ENCODE data around the gene PDE11A. TPM values are rescaled to one million over a fixed set of nuclear protein-coding genes. Genes with fewer than 3 reads are reported as not detected.

PDE11A gene
- total RNA-seq, 2 donors from 2014 or later, result 1.5 to 1.9 TPM

DNA sequence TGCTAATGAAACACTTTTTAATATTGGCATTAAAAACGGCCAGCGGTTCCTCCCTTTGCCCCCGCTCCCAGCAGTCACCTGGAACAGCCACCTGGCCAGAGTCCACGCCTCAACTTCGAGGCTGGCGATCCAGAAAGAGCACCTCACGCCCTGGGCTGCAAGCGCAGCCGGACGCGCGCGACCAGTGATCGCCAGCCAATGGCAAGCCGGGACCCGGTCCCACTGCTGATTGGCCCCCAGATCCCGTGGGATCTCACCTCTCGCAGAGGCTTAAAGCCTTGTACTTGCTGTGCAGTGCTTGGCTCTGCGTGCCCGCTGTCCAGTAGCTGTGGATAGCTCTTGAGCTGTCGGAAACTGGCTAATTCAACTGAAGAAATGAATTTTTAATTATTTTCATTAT, 35.6 kb upstream of the PDE11A start:
- Mint-ChIP-seq H3K27ac (no peak overlapping the region), H3K4me1 (no peaks in the 10 kb centered on the region), H3K4me3 (no peak overlapping the region), H3K27me3 (ENCODE audit: insufficient read depth) (no peaks in the 10 kb centered on the region), H3K9me3 (no peaks in the 10 kb centered on the region), H3K36me3 (ENCODE audit: low read depth) (no peaks in the 10 kb centered on the region)
- Histone ChIP-seq H3K9ac (ENCODE audit: extremely low read depth, low read length, poor library complexity, severe bottlenecking) (no peak overlapping the region), H3K36me3 (ENCODE audit: control insufficient read depth, insufficient read depth, low read length) (no peaks in the 10 kb centered on the region), H3K4me3 (ENCODE audit: low read length) (no peak overlapping the region), H3K9me3 (ENCODE audit: control insufficient read depth, low read length) (no peaks in the 10 kb centered on the region), H3K27ac (ENCODE audit: low read depth, low read length) (no peak overlapping the region), H3K27me3 (ENCODE audit: control insufficient read depth, insufficient read depth, low read length, poor library complexity, severe bottlenecking) (no peaks in the 10 kb centered on the region), H3K4me1 (ENCODE audit: control insufficient read depth, insufficient read depth, low read length) (no peaks in the 10 kb centered on the region)
- TF ChIP-seq CTCF (conservative IDR thresholded peaks at IDR 0.05), result no peak
- 90 to 94% methylated on average over 8 to 21 of the region's 21 CpGs for WGBS, 2 experiments (ENCODE audit: insufficient coverage in 1 of 2, insufficient read length in 1 of 2)
- DNase-seq, result no peak

DNA sequence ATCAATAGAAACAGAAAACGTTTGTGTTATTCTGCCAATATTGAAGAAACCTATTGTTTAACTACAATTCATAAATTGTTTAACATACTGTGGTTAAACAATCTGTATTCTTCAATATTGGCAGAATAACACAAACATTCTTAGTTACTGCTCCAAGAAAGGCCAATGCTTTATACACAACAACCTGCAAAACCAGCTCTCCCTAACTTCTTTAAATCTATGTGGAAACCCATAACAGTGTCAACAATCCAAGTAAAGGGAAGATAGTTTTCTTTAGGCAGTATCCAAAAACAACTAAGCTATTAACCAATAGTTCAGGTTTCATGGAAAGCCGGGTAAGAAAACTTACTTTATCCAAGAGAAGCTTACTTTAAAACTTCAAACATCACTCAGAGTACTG, 33.5 kb upstream of the PDE11A start:
- H3K9me3 Mint-ChIP-seq, result no peaks in the 10 kb centered on the region
- no peak for DNase-seq
- H3K9ac ChIP-seq (ENCODE audit: extremely low read depth, low read length, poor library complexity, severe bottlenecking), result no peak overlapping the region
- no peaks in the 10 kb centered on the region for H3K27me3 ChIP-seq (ENCODE audit: control insufficient read depth, insufficient read depth, low read length, poor library complexity, severe bottlenecking)
- no peak overlapping the region for H3K27ac ChIP-seq (ENCODE audit: low read depth, low read length)
- H3K9me3 ChIP-seq (ENCODE audit: control insufficient read depth, low read length), result no peaks in the 10 kb centered on the region
- H3K27me3 Mint-ChIP-seq (ENCODE audit: insufficient read depth), result no peaks in the 10 kb centered on the region
- no peak overlapping the region for H3K4me3 Mint-ChIP-seq
- H3K4me1 Mint-ChIP-seq, result no peaks in the 10 kb centered on the region
- no peaks in the 10 kb centered on the region for H3K36me3 ChIP-seq (ENCODE audit: control insufficient read depth, insufficient read depth, low read length)
- 85 to 100% methylated on average over 1 to 2 of the region's 2 CpGs for WGBS, 2 experiments (ENCODE audit: insufficient coverage in 1 of 2, insufficient read length in 1 of 2)
- H3K27ac Mint-ChIP-seq, result no peak overlapping the region
- no peaks in the 10 kb centered on the region for H3K36me3 Mint-ChIP-seq (ENCODE audit: low read depth)
- H3K4me3 ChIP-seq (ENCODE audit: low read length), result no peak overlapping the region
- no peak for TF ChIP-seq CTCF (conservative IDR thresholded peaks at IDR 0.05)
- no peaks in the 10 kb centered on the region for H3K4me1 ChIP-seq (ENCODE audit: control insufficient read depth, insufficient read depth, low read length)

DNA sequence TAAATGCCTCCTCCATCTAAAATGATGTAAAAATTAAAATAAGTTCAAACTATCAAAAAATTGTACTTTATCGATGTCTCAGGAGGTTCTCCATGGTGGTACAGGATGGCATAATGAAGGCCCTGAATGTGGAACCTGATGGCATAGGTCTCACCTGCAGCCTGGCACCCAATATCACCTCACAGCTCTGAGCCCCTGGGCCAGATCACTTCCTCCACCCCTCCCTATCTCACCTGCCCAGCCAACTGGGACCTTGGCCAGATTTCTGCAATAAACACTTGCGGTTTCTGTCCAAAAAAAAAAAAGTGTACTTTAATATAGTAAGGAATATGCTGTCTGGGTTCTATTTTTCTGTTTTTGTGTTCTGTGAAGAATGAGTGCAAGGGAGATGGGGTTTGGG, 33.0 kb upstream of the PDE11A start:
- TF ChIP-seq CTCF (conservative IDR thresholded peaks at IDR 0.05), result no peak
- no peak overlapping the region for H3K27ac Mint-ChIP-seq
- no peaks in the 10 kb centered on the region for H3K4me1 Mint-ChIP-seq
- H3K27me3 Mint-ChIP-seq (ENCODE audit: insufficient read depth), result no peaks in the 10 kb centered on the region
- H3K9me3 Mint-ChIP-seq, result no peaks in the 10 kb centered on the region
- Histone ChIP-seq H3K4me1 (ENCODE audit: control insufficient read depth, insufficient read depth, low read length) (no peaks in the 10 kb centered on the region), H3K9ac (ENCODE audit: extremely low read depth, low read length, poor library complexity, severe bottlenecking) (no peak overlapping the region), H3K4me3 (ENCODE audit: low read length) (no peak overlapping the region), H3K27me3 (ENCODE audit: control insufficient read depth, insufficient read depth, low read length, poor library complexity, severe bottlenecking) (no peaks in the 10 kb centered on the region), H3K9me3 (ENCODE audit: control insufficient read depth, low read length) (no peaks in the 10 kb centered on the region), H3K27ac (ENCODE audit: low read depth, low read length) (no peak overlapping the region), H3K36me3 (ENCODE audit: control insufficient read depth, insufficient read depth, low read length) (no peaks in the 10 kb centered on the region)
- no peaks in the 10 kb centered on the region for H3K36me3 Mint-ChIP-seq (ENCODE audit: low read depth)
- H3K4me3 Mint-ChIP-seq, result no peak overlapping the region
- DNase-seq, result no peak
- 50% methylated on average over 2 of the region's 2 CpGs; no CpG with 5 or more reads in 1 of the 2 experiments for WGBS, 2 experiments (ENCODE audit: insufficient coverage in 1 of 2, insufficient read length in 1 of 2)
